NCI-H2196 treated with DMSO at 0.1 percent for 48 hours (cell line): ENCODE data around the gene DLG2.
"Not testable (repeated sequence)": the region's sequence is repeated elsewhere in the genome, so short reads cannot be mapped to it uniquely, and the experiment has no call there.

Experiments
- DNase-seq: peaks from one replicate; lab custom pipeline; 2025; ENCODE audit not compliant: unreplicated experiment; lab: John Stamatoyannopoulos, UW

The DLG2 gene

DNA sequence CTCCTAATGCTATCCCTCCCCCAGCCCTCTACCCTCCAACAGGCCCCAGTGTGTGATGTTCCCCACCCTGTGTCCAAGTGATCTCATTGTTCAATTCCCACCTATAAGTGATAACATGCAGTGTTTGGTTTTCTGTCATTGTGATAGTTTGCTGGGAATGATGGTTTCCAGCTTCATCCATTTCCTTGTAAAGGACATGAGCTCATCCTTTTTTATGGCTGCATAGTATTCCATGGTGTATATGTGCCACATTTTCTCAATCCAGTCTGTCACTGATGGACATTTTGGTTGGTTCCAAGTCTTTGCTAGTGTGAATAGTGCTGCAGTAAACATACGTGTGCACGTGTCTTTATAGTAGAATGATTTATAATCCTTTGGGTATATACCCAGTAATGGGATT is 277.6 kb downstream of the DLG2 start:
- not testable (repeated sequence) for DNase-seq

DNA sequence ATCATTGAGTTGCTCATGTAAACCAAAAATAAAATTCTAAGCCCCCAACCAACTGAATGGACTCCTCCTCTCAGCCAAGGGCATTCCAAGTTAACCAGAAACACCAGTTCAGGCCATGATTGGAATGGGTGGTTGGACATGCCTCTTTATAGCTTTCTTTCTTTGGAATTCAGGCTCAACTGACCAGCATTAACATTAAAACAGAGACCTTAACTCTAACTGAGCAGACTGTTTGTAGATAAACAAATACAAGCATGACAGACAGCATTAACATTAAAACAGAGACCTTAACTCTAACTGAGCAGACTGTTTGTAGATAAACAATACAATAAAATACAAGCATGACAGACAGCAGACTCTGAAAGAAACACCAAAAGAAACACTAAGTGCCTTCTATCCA is 278.2 kb downstream of the DLG2 start:
- DNase-seq: no peak

DNA sequence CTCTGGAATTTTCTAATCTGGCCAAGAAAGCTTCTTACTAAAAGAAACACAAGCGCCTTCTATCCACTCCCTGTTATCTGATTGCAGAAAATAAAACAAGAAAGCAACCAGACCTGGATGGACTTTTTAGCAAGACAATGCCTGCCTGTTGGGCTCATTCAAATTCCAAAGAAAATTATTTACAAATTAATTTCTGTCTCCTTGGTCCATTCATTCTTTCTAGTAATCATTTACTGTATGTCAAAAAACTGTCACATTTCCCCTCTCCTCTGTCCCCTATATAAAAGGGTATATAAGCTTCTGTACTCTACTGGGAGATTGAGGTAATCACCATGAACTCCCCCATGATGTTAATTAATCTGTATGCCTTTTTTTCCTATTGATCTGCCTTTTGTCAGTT is 279.9 kb downstream of the DLG2 start:
- DNase-seq: no peak

DNA sequence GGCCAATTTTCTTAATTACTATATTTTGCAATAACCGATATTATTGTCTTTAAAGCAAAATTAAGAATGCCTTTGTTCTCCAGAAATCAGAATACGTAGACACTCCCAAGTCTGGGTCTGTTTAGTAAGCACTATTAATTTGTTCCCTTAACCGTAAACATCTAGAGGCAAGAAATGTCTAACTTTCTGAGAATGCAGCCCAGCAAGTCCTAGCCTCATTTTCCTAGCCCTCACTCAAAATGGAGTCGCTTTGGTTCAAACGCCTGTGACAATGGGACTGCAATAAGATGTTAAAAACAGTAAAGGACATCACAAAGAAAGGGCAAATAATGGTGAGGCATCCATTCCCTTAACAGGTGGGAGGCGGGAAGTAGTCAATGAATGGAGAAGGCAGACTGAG is 280.7 kb downstream of the DLG2 start:
- DNase-seq: no peak

DNA sequence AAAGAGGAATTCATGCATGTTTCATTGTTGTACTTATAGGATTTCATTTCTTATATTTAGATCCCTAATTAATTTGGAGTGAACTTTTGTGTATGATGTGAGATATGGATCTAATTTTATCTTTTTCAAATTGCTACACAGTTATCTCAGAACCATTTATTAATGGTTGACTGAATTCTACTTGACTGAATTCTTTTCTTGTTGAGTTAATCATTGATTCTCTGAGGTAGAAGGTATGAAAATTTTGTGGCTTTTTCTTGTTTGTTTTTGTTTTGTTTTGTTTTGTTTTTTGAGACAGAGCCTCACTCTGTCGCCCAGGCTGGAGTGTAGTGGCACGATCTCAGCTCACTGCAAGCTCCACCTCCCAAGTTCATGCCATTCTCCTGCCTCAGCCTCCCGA is 286.3 kb downstream of the DLG2 start:
- not testable (repeated sequence) for DNase-seq

DNA sequence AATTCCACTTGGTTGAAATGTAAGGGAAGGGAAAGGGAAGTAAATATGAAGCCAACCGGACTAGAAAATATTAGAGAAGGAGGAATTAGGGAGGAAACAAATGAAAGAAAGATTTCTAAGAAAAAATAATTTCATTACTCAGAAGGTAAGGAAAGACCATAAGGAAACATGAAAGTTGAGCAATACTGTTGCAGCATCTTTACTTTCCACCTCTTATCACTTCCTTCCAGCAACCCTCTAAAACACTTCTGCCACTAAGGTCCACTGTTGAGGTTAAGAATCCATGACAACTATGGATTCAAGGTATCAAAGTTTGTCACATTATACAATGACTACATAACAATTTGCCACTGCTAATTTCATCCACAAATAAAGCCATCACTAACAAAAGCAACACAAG is 308.6 kb downstream of the DLG2 start:
- no peak for DNase-seq

DNA sequence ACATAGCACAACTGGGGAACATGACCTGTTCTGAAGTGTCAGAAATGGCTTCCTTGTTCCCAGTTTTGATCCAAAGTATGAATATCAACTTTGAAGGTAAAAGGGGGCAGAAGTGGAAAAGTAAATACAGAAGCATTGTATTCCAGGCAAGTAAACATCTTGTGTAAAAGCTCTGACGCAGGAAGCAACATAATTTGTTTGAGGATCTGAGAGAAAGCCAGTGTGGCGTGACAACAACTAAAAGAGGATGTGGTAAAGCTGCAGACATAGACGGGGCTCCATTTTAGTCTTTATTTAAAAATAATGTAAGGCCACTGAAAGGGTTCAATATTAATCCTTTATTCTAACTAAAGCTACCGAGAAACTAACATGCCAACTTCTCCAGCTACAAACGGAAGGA is 310.2 kb downstream of the DLG2 start:
- DNase-seq: no peak

DNA sequence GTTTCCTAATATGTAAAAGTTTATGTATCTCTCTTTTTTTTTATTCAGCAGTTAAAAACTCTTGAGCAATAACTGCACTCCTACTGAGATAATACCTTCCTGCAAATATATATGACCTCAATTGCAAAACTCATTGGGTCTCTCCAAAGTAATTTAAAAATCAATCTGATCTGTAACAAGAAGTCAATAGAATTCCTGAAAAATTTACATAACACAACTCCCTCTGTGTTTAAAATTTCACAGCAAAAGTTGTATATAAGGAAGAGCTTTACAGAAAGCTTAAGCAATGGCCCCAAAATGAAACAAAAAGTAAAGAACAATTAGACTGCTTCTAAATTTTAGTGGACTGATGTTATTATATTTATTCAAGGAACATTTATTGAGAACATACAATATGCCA is 313.4 kb downstream of the DLG2 start:
- no peak for DNase-seq

DNA sequence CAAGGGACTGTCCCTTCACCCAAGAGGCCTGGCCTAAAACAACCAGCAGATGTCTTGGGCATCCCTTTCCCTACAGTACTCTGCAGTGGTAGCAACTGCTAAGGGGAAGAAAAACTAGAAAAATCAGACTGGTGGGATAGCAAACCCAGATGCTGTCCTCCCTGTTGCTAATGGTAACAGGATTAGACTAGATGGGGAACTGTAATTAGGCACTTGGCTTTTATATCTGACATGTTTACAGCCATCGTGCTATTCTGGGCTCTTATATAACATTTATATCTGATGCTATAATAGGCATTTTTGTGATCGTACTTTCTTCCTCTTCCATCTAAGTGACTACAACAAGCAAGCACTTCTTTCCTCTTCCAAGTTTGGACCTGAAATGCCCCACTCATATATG is 316.7 kb downstream of the DLG2 start:
- no peak for DNase-seq

DNA sequence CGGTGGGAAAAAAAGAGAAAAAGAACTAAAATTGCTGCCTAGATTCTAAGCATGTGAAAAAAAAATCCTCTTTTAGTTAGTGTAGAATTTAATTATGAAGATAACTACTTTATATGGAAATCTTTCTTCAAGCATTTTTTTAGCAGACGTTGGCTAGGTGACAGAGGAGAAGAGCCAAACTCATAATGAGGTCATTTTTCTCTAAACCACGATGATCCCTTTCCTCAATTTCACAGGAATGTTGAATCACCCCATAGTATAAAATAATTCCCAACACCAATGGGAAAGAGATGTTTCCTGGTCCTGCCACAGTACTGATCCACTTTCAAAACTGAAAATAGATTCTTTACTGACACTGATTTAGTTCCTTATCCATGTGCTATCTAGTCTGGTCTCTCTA is 319.8 kb downstream of the DLG2 start:
- no peak for DNase-seq

DNA sequence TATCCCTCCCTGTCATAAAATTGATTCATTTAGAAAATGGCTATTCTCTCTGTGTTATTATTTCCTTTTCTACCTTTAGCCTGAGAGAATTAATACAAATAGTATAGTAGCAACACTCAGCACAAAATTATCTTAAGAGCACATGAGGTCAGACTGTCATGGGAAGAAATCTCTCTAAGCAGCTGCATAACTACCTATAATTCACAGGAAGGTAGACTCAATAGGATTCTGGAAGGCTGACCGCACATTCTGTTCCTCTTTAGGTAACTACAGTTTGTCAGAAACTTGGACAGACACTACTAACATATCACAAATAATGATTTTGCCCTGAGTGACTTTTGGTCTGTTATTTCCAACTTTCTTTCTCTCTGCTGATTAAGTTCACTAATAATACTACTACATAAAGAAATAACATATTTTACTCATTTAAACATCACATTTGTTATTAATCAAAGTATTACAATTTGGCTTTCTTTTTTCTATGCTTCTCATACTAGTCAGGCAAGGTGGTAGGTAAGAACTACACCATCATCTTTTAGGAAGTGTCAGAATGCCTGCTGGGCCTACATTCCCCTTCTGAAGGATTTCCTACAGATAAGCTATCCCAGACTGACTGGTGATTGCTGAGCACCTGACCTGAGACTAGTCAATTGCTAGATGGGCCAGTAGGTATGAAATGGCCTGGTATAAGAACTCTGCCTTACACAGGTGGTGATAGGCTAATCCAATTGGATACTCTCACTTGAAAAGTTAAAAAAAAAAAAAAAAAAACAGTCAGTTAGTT is 325.1 kb downstream of the DLG2 start:
- DNase-seq: no peak

DNA sequence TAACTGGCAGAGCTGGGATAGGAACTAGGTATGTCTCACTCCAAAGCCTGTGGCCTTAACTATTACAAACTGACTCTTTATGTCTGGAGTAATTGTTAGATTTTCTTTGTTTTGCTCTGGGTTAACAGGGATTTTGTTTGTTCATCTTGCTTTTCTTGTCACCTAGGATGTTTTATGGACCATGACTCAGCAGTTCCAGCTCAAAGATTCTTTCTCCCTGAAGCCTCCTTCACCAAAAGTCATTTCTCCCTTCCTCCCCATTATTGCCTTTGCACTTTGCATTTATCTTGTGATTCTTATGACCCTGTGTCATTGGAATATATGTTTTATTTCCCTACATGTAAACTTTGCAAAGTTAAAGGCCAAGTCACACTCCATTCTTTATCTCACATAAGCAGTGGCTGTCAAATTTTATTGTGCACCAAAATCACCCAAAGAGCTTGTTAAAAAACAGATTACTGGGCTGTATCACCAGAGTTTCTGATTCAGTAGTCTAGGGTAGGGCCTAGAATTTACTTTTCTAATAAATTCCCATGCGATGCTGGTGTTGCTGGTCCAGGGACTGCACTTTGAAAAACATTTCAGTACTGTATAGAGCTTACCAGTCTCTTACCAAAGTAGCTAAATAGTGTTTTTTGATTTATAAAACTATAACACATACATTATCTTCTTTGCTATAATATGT is 327.7 kb downstream of the DLG2 start:
- DNase-seq: no peak

DNA sequence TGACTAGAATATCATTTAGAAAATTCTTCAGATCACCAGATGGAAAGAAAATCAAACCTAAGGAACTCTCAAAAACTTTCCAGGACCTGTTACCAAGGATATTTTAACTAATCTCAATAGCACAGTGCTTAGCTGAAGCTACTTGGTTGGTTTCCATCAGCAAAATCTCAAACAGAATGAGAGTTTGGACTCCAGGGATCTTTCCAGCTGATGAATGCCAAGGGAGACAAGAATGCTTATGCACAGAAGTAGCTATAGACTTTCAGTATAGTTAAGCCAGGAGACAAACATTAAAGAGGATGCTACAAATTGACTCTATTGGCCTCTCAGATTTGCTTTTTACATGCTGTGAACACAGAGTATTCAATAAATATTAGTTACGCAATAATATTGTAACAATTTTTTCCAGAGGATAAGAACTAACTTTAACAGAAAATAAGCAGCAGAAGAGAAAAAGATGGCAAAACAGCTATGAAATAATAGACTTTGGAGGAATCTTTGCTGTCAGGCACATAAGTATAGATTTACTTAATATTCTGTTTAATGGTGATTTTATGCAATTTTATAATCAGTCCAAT is 331.4 kb downstream of the DLG2 start:
- no peak for DNase-seq

DNA sequence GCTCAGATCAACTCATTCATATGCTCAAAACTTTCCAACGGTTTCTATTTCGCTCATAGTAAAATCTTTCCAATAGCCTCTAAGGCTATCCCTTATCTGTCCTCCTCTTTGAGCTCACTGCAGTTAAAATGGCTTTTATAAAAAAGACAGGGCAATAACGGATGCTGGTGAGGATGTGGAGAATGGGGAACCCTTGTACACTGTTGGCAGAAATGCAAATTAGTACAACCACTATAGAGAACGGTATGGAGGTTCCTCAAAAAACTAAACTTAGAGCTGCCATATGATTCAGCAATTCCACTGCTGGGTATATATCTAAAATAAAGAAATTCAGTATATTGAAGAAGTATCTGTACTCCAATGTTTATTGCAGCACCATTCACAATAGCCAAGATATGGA is 345.6 kb downstream of the DLG2 start:
- no peak for DNase-seq

DNA sequence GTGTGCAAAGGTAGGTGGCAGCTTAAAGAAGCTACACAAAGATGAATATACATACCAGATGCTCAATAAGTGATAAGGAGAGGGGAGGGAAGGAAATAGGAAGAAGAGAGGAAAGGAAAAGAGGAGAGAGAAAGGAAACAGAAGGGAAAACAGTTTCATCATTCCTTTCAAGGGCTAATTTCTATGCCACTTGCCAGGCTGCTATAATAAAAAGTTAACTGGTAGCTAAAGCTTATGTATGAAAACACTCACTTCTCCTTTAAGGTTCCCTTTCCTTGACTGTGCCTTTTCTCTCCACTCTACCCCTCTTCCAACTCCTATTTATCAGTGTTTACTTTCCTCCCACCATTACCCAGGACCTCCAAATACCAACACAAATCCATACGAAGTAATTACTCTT is 347.9 kb downstream of the DLG2 start:
- DNase-seq: no peak

DNA sequence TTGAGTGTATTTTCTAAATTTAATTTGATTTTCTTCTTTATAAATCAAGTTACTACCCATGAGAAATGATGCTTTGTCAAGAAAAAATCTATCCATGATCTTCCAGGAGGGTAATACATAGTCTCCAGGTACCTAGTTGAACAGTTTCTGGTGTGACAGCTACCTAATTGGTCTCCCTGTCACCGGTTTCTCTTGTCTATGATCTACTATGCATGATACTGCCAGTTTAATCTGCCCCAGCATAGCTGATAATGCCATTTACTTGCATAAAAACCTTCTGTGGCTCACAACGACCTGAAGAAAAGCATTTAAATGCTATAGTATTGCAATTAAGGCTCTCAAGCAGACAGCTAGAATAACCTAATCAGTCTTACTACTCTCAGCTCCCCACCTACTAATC is 349.5 kb downstream of the DLG2 start:
- no peak for DNase-seq

DNA sequence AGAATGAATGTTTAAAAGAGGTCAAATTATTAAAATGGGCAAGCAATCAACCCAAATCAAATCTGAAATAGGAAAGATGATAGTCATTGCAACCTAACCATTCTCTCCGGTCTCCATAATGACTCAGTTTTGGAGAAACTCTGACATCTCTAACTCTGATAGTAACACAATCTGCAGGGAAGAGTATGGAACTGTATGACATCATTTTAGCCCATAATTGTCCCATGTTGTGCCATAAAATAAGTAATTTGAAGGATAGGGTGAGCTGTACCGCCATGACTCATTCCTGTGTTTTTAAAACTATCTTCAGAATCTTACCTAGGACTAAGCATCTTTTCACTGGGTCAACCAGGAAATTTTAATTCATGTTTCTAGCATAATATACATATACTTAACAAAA is 350.8 kb downstream of the DLG2 start:
- no peak for DNase-seq

DNA sequence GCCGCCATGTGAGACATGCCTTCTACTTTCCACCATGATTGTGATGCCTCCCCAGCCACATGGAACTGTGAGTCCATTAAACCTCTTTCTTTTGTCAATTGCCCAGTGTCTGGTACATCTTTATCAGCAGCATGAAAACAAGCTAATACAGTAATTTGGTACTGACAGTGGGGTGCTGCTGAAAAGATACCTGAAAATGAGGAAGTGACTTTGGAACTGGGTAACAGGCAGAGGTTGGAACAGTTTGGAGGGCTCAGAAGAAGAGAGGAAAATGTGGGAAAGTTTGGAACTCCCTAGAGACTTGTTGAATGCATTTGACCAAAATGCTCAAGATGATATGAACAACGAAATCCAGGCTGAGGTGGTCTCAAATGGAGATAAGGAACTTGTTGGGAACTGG is 356.8 kb downstream of the DLG2 start:
- DNase-seq: not testable (repeated sequence)

DNA sequence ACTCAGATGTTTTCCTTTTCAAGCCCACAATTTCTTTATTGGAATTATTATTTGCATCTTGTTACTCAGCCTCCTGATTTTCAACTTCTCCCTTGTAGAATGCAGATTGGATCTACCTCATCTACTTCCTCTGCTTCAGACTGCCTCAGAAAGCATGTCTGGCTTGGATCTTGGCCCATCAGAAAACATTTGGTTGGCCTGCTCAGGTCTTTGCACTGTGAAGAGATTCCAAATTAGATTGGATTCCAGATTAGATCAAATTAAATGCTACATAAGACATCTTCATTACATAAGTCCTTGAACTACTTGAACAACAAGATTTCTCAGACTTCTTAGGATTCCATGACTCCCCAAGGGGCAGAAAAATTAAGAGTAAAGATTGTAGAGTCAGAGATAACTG is 358.0 kb downstream of the DLG2 start:
- DNase-seq: no peak

DNA sequence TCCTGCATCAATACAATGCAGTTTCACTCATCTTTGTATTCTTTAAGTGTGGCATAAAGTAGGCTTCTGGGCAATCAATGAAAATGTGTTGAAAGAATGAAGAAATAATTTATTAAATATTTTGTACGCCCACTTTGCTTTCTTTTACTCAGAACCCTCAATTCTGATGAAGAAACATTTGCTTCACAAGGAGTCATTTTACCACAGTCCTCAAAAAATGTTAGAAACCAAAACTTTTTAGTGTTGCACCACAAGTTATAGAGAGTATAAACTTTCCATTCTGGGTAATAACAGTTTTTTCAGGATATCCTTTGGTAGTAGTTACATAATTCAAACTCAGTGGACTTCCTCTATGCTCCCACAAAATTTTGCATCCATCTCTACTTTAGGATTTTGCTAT is 360.5 kb downstream of the DLG2 start:
- DNase-seq: no peak

DNA sequence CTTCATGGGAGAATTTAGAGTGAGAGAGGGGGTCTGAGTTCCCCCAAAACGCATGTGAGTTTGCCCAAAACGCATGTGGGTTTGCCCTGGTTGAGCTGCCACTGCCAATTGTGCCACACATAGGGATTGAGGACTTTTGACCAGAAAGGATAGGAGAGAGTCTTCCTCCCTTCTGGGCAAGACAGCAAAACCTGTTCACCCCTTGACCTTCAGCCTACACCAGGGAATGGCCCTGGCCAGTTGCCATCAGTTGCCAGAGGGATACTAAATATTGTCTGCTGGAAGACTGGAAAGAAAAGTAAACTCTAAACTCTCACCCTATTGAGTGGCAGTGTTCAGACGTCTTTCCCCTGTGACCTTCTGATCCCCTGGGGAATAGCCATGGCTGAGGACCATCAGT is 363.8 kb downstream of the DLG2 start:
- DNase-seq: no peak

DNA sequence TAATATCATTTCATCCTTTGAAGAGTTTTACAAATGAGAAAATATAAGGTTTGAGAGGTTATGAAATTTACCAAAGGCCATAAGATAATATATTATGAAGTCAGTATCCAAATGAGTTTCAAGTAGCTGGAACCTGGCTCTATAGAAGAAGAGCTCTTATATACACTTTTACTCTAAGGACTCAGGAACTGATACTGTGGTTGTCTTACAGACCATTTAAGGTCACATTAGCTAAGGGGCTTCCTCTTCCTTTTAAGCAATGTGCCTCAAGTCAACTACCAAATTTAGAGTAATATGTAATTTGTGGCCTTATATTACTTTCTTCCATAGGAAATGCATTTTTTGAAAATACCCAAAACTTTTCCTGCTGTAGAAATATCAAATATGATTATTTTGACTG is 369.3 kb downstream of the DLG2 start:
- no peak for DNase-seq

DNA sequence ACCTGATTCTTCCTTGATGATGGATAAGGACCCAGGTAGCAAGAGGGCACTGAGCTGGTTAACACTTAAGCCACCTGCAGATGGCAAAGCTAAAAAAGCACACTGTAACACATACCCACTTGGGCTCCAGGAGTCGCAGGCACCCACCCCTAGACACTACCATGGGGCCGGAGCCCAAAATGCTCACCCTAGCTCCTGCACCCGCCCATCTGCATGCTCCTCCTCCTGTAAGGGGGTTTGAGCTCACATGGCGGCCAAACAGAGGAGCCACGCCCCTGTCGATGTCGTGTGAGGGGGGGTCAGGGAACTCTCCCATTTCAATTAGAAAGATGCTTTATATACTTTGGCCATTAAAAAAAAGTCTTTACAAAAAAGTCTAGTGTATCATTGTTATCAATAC is 370.7 kb downstream of the DLG2 start:
- no peak for DNase-seq
